Mesothelial cell of epicardium (in vitro differentiated cells): Measurements from ENCODE around the gene DAPL1. TPM values are rescaled to one million over a fixed set of nuclear protein-coding genes. Genes with fewer than 3 reads are reported as not detected.
A peak's percentile ranks its signal among the peaks of the same experiment; 100 is the strongest.

ENCODE experiments used
- DNase-seq, 2 experiments: peaks; one replicate each; pipeline ENCODE4 v3.0.0; 2021; ENCODE audit warnings: low spot score in 2 of 2; ENCODE audit not compliant: unreplicated experiment in 2 of 2
- H3K27ac Mint-ChIP-seq: 2 replicates; pipeline ENCODE4 v1.8.0; 2021; ENCODE audit warnings: mixed read lengths
- H3K27me3 Mint-ChIP-seq: 2 replicates; pipeline ENCODE4 v1.8.0; 2021; ENCODE audit warnings: low read depth, mixed read lengths
- H3K36me3 Mint-ChIP-seq: 2 replicates; pipeline ENCODE4 v1.8.0; 2021; ENCODE audit warnings: mixed read lengths
- H3K4me1 Mint-ChIP-seq: 2 replicates; pipeline ENCODE4 v1.8.0; 2021; ENCODE audit warnings: mixed read lengths
- H3K4me3 Mint-ChIP-seq: 2 replicates; pipeline ENCODE4 v1.8.0; 2021; ENCODE audit warnings: mild to moderate bottlenecking, moderate library complexity, mixed read lengths
- H3K9me3 Mint-ChIP-seq: 2 replicates; pipeline ENCODE4 v1.8.0; 2021; ENCODE audit warnings: mixed read lengths
- CTCF ChIP-seq: fragments of 200-600 bp; sonication (generic); IDR thresholded peaks from one replicate; pipeline ENCODE4 v1.5.0; 2021; ENCODE audit warnings: antibody characterized with exemption; ENCODE audit not compliant: unreplicated experiment
- total RNA-seq: library from RNA; stranded (reverse); gene quantifications from 3 replicates; pipeline ENCODE4 v1.2.1, GENCODE V29; 2021

Gene DAPL1
- total RNA-seq, 1 donor from 2014 or later, result not detected

- Mint-ChIP-seq H3K27me3 (no peaks in the 10 kb centered on the region), H3K4me1 (peaks cover 46% of the 10 kb centered on the region), H3K36me3 (no peaks in the 10 kb centered on the region), H3K4me3 (no peak overlapping the region), H3K9me3 (peaks cover 11% of the 10 kb centered on the region), H3K27ac (no peak overlapping the region)
- DNase-seq, result no peak
- TF ChIP-seq CTCF, result no peak
Observed at GRCh38 chr2:158815166-158815565, 20.0 kb downstream of the DAPL1 start.

GRCh38 chr2:158815658-158816057 lies 20.5 kb downstream of the DAPL1 start:
- Mint-ChIP-seq H3K4me3 (no peak overlapping the region), H3K27ac (no peak overlapping the region), H3K27me3 (no peaks in the 10 kb centered on the region), H3K36me3 (no peaks in the 10 kb centered on the region), H3K9me3 (peaks cover 11% of the 10 kb centered on the region), H3K4me1 (peaks cover 46% of the 10 kb centered on the region)
- DNase-seq, result no peak
- no peak for TF ChIP-seq CTCF

- H3K36me3 Mint-ChIP-seq, result no peaks in the 10 kb centered on the region
- DNase-seq, result no peak
- H3K4me3 Mint-ChIP-seq, result no peak overlapping the region
- H3K9me3 Mint-ChIP-seq, result peaks cover 11% of the 10 kb centered on the region
- no peaks in the 10 kb centered on the region for H3K27me3 Mint-ChIP-seq
- no peak overlapping the region for H3K27ac Mint-ChIP-seq
- H3K4me1 Mint-ChIP-seq, result peaks cover 47% of the 10 kb centered on the region
- no peak for TF ChIP-seq CTCF
Observed at GRCh38 chr2:158817588-158817987, 22.5 kb downstream of the DAPL1 start.

GRCh38 chr2:158818511-158818910 lies 23.4 kb downstream of the DAPL1 start:
- no peak for TF ChIP-seq CTCF
- H3K4me3 Mint-ChIP-seq, result no peak overlapping the region
- no peak overlapping the region for H3K27ac Mint-ChIP-seq
- H3K27me3 Mint-ChIP-seq, result no peaks in the 10 kb centered on the region
- no peak for DNase-seq
- peaks cover 48% of the 10 kb centered on the region for H3K4me1 Mint-ChIP-seq
- H3K9me3 Mint-ChIP-seq, result peaks cover 7% of the 10 kb centered on the region
- H3K36me3 Mint-ChIP-seq, result no peaks in the 10 kb centered on the region

- H3K36me3 Mint-ChIP-seq, result no peaks in the 10 kb centered on the region
- H3K4me1 Mint-ChIP-seq, result peaks cover 43% of the 10 kb centered on the region
- H3K4me3 Mint-ChIP-seq, result no peak overlapping the region
- no peaks in the 10 kb centered on the region for H3K27me3 Mint-ChIP-seq
- TF ChIP-seq CTCF, result no peak
- H3K9me3 Mint-ChIP-seq, result no peaks in the 10 kb centered on the region
- DNase-seq, result no peak
- peak overlapping the region; percentile 1 for H3K27ac Mint-ChIP-seq
Observed at GRCh38 chr2:158822193-158822592, 27.1 kb downstream of the DAPL1 start.
